Measurements from ENCODE around the gene GRXCR2. TPM values are rescaled to one million over a fixed set of nuclear protein-coding genes. Genes with fewer than 3 reads are reported as not detected.
"Not testable (repeated sequence)": the region's sequence is repeated elsewhere in the genome, so short reads cannot be mapped to it uniquely, and the experiment has no call there.

Gene GRXCR2
- total RNA-seq, 2 experiments from 2014 or later: not detected

- Mint-ChIP-seq H3K27me3 (peaks cover 3% of the 10 kb centered on the region), H3K36me3 (no peaks in the 10 kb centered on the region), H3K4me1 (no peaks in the 10 kb centered on the region), H3K27ac (no peak overlapping the region), H3K4me3 (no peak overlapping the region), H3K9me3 (peaks cover 6% of the 10 kb centered on the region)
- DNase-seq: no peak
Observed at GRCh38 chr5:145903867-145904266, 31.1 kb upstream of the GRXCR2 start.

- Mint-ChIP-seq H3K4me1 (no peaks in the 10 kb centered on the region), H3K27ac (no peak overlapping the region), H3K9me3 (peaks cover 9% of the 10 kb centered on the region), H3K4me3 (no peak overlapping the region), H3K27me3 (peaks cover 3% of the 10 kb centered on the region), H3K36me3 (no peaks in the 10 kb centered on the region)
- no peak for DNase-seq
Observed at GRCh38 chr5:145903113-145903512, 30.3 kb upstream of the GRXCR2 start.

GRCh38 chr5:145902421-145902820, 29.6 kb upstream of the GRXCR2 start:
- H3K36me3 Mint-ChIP-seq: no peaks in the 10 kb centered on the region
- peaks cover 3% of the 10 kb centered on the region for H3K27me3 Mint-ChIP-seq
- H3K4me1 Mint-ChIP-seq: no peaks in the 10 kb centered on the region
- no peak overlapping the region for H3K4me3 Mint-ChIP-seq
- no peak for DNase-seq
- H3K9me3 Mint-ChIP-seq: peaks cover 9% of the 10 kb centered on the region
- H3K27ac Mint-ChIP-seq: no peak overlapping the region

GRCh38 chr5:145898171-145898570, 25.4 kb upstream of the GRXCR2 start:
- peaks cover 9% of the 10 kb centered on the region for H3K9me3 Mint-ChIP-seq
- no peak overlapping the region for H3K27ac Mint-ChIP-seq
- no peaks in the 10 kb centered on the region for H3K36me3 Mint-ChIP-seq
- DNase-seq: no peak
- no peak overlapping the region for H3K4me3 Mint-ChIP-seq
- no peaks in the 10 kb centered on the region for H3K4me1 Mint-ChIP-seq
- H3K27me3 Mint-ChIP-seq: no peaks in the 10 kb centered on the region

- not testable (repeated sequence) for H3K4me3 Mint-ChIP-seq, H3K36me3 Mint-ChIP-seq, H3K27ac Mint-ChIP-seq
Observed at GRCh38 chr5:145891378-145891777, 18.6 kb upstream of the GRXCR2 start.

GRCh38 chr5:145889611-145890010, 16.8 kb upstream of the GRXCR2 start:
- no peaks in the 10 kb centered on the region for H3K36me3 Mint-ChIP-seq
- no peak overlapping the region for H3K27ac Mint-ChIP-seq
- H3K27me3 Mint-ChIP-seq: peaks cover 10% of the 10 kb centered on the region
- no peaks in the 10 kb centered on the region for H3K4me1 Mint-ChIP-seq
- H3K4me3 Mint-ChIP-seq: no peak overlapping the region
- peaks cover 4% of the 10 kb centered on the region for H3K9me3 Mint-ChIP-seq
- DNase-seq: no peak

More at GRCh38 chr5:145891378-145891777, 18.6 kb upstream of the GRXCR2 start:
- DNase-seq, H3K4me1 Mint-ChIP-seq, H3K9me3 Mint-ChIP-seq, H3K27me3 Mint-ChIP-seq: not testable (repeated sequence)

- Mint-ChIP-seq H3K36me3 (no peaks in the 10 kb centered on the region), H3K27ac (no peak overlapping the region), H3K27me3 (peaks cover 10% of the 10 kb centered on the region), H3K9me3 (peaks cover 4% of the 10 kb centered on the region), H3K4me1 (no peaks in the 10 kb centered on the region), H3K4me3 (no peak overlapping the region)
- no peak for DNase-seq
Observed at GRCh38 chr5:145887976-145888574, 15.3 kb upstream of the GRXCR2 start.

- peaks cover 4% of the 10 kb centered on the region for H3K9me3 Mint-ChIP-seq
- no peaks in the 10 kb centered on the region for H3K36me3 Mint-ChIP-seq
- H3K4me3 Mint-ChIP-seq: no peak overlapping the region
- no peaks in the 10 kb centered on the region for H3K4me1 Mint-ChIP-seq
- DNase-seq: no peak
- peaks cover 10% of the 10 kb centered on the region for H3K27me3 Mint-ChIP-seq
- no peak overlapping the region for H3K27ac Mint-ChIP-seq
Observed at GRCh38 chr5:145887217-145887616, 14.4 kb upstream of the GRXCR2 start.

- Mint-ChIP-seq H3K4me3 (no peak overlapping the region), H3K27ac (no peak overlapping the region), H3K27me3 (peaks cover 18% of the 10 kb centered on the region), H3K4me1 (no peaks in the 10 kb centered on the region), H3K36me3 (no peaks in the 10 kb centered on the region), H3K9me3 (peaks cover 2% of the 10 kb centered on the region)
- no peak for DNase-seq
Observed at GRCh38 chr5:145874765-145875164, 2.0 kb upstream of the GRXCR2 start.

GRCh38 chr5:145872486-145872885, 328 bp downstream of the GRXCR2 start:
- Mint-ChIP-seq H3K4me3 (no peak overlapping the region), H3K27ac (no peak overlapping the region), H3K9me3 (no peaks in the 10 kb centered on the region), H3K36me3 (no peaks in the 10 kb centered on the region), H3K4me1 (no peaks in the 10 kb centered on the region), H3K27me3 (peaks cover 17% of the 10 kb centered on the region)
- no peak for DNase-seq

- Mint-ChIP-seq H3K27me3 (peaks cover 18% of the 10 kb centered on the region), H3K9me3 (no peaks in the 10 kb centered on the region), H3K4me3 (no peak overlapping the region), H3K4me1 (no peaks in the 10 kb centered on the region), H3K36me3 (no peaks in the 10 kb centered on the region), H3K27ac (no peak overlapping the region)
- DNase-seq: no peak
Observed at GRCh38 chr5:145869753-145870152, 3.1 kb downstream of the GRXCR2 start.

GRCh38 chr5:145867806-145868205, 5.0 kb downstream of the GRXCR2 start:
- Mint-ChIP-seq H3K36me3 (no peaks in the 10 kb centered on the region), H3K27me3 (peaks cover 17% of the 10 kb centered on the region), H3K9me3 (no peaks in the 10 kb centered on the region), H3K27ac (no peak overlapping the region), H3K4me1 (no peaks in the 10 kb centered on the region), H3K4me3 (no peak overlapping the region)
- DNase-seq: no peak

- not testable (repeated sequence) for H3K4me3 Mint-ChIP-seq, H3K9me3 Mint-ChIP-seq, DNase-seq, H3K36me3 Mint-ChIP-seq, H3K4me1 Mint-ChIP-seq, H3K27ac Mint-ChIP-seq
- H3K27me3 Mint-ChIP-seq: peaks cover 18% of the 10 kb centered on the region
Observed at GRCh38 chr5:145864432-145864831, 8.4 kb downstream of the GRXCR2 start.

- Mint-ChIP-seq H3K4me1 (no peaks in the 10 kb centered on the region), H3K36me3 (no peaks in the 10 kb centered on the region), H3K27ac (no peak overlapping the region), H3K27me3 (peaks cover 19% of the 10 kb centered on the region), H3K4me3 (no peak overlapping the region), H3K9me3 (no peaks in the 10 kb centered on the region)
- no peak for DNase-seq
Observed at GRCh38 chr5:145863003-145863402, 9.8 kb downstream of the GRXCR2 start.

GRCh38 chr5:145859897-145860296, 12.9 kb downstream of the GRXCR2 start:
- Mint-ChIP-seq H3K27ac (no peak overlapping the region), H3K27me3 (peaks cover 28% of the 10 kb centered on the region), H3K36me3 (no peaks in the 10 kb centered on the region), H3K4me3 (no peak overlapping the region), H3K9me3 (no peaks in the 10 kb centered on the region), H3K4me1 (peaks cover 4% of the 10 kb centered on the region)
- no peak for DNase-seq

GRCh38 chr5:145859453-145859852, 13.4 kb downstream of the GRXCR2 start:
- Mint-ChIP-seq H3K27ac (no peak overlapping the region), H3K4me1 (peaks cover 4% of the 10 kb centered on the region), H3K9me3 (no peaks in the 10 kb centered on the region), H3K27me3 (peaks cover 27% of the 10 kb centered on the region), H3K4me3 (no peak overlapping the region), H3K36me3 (no peaks in the 10 kb centered on the region)
- no peak for DNase-seq
